AG04449 (cell line): ENCODE results near the gene FXYD7.

ENCODE experiments used
- CTCF ChIA-PET: fragments of 350-600 bp; formaldehyde crosslinking; extraction: SDS; loops from one replicate; lab custom pipeline; 2021; ENCODE audit warnings: antibody characterized with exemption; lab: Yijun Ruan, JAX
- POLR2A ChIA-PET: fragments of 400-600, 350-600 bp; formaldehyde crosslinking; extraction: SDS; loops from one replicate; lab custom pipeline; 2020; ENCODE audit warnings: antibody characterized with exemption, inconsistent platforms; lab: Yijun Ruan, JAX
- DNase-seq: peaks from one replicate; pipeline ENCODE4 v3.0.0-alpha.2; 2010; ENCODE audit warnings: low read depth, low spot score
- H3K4me3 ChIP-seq: 2 replicates; pipeline ENCODE4 v1.5.1; 2011; ENCODE audit warnings: low read depth, mild to moderate bottlenecking, control low read depth, low read length
- CTCF ChIP-seq: IDR thresholded peaks from one replicate; pipeline ENCODE4 v1.5.1; 2011; ENCODE audit warnings: mild to moderate bottlenecking, moderate library complexity, low read length, control low read depth, inconsistent platforms; ENCODE audit not compliant: insufficient read depth; ENCODE audit errors: missing control alignments

FXYD7 gene

GRCh38 chr19:35108730-35109129, 34.3 kb upstream of the FXYD7 start:
- ChIA-PET POLR2A (no interaction called here), CTCF (interaction anchor here (0.9 to 1.0 kb wide), 2 partner anchors 17 to 42 kb away, joined by 5 read pairs; no protein-coding TSS in a partner anchor)
- DNase-seq, result no peak
- no peak for TF ChIP-seq CTCF
- H3K4me3 ChIP-seq, result no peak overlapping the region

GRCh38 chr19:35109395-35110112, 33.5 kb upstream of the FXYD7 start:
- no peak for TF ChIP-seq CTCF
- no peak for DNase-seq
- H3K4me3 ChIP-seq, result no peak overlapping the region
- CTCF ChIA-PET, result interaction anchor here (1.0 to 3.1 kb wide), 5 partner anchors 10 to 26 kb away, joined by 5 to 22 read pairs (median 9); partner anchors contain the start of gene LGI4
- POLR2A ChIA-PET, result no interaction called here

- TF ChIP-seq CTCF, result no peak
- H3K4me3 ChIP-seq, result no peak overlapping the region
- POLR2A ChIA-PET, result interaction anchor here (1.1 kb wide), 1 partner anchor 14 kb away, joined by 3 read pairs; no protein-coding TSS in a partner anchor
- CTCF ChIA-PET, result interaction anchor here (0.8 to 3.1 kb wide), 9 partner anchors 9 to 44 kb away, joined by 3 to 22 read pairs (median 9); partner anchors contain the start of gene LGI4
- DNase-seq, result no peak
Measured at GRCh38 chr19:35110974-35111373, 32.1 kb upstream of the FXYD7 start.

- TF ChIP-seq CTCF, result no peak
- ChIA-PET CTCF (interaction anchor here (2.9 kb wide), 1 partner anchor 21 kb away, joined by 10 read pairs; no protein-coding TSS in a partner anchor), POLR2A (no interaction called here)
- H3K4me3 ChIP-seq, result no peak overlapping the region
- DNase-seq, result no peak
Measured at GRCh38 chr19:35112995-35113688, 29.9 kb upstream of the FXYD7 start.

GRCh38 chr19:35114353-35115176, 28.5 kb upstream of the FXYD7 start:
- ChIA-PET POLR2A (no interaction called here), CTCF (interaction anchor here (0.6 to 6.9 kb wide), 25 partner anchors 8 to 161 kb away, joined by 3 to 78 read pairs (median 6); partner anchors contain the start of genes FXYD1, FXYD5 and LGI4)
- peak overlapping the region; percentile 6; the same call in 1 of the 2 replicates for H3K4me3 ChIP-seq
- TF ChIP-seq CTCF, result peak; percentile 96
- DNase-seq, result no peak
